IPS-NIHi7 (cell line): Measurements from ENCODE around the gene LHPP.

Experiments
- DNase-seq: peaks from one replicate; pipeline ENCODE4 v3.0.0; 2012; ENCODE audit warnings: mixed read lengths; ENCODE audit errors: extremely low spot score

Gene LHPP

DNA sequence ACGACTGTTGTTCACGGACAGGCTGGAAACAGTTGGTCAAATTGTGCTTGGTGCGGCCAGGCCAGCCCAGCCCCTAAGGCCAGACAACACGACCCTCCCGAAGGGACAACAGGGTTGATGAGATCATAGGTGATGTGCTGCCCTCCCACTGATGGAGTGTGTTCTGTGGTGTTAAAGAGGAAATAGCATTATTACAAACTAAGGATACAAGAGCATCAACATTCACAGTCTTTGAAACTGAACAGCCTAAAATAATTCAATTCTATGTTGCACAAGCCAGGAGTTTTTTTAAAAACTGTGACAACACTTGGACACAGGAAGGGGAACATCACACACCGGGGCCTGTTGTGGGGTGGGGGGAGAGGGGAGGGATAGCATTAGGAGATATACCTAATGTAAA lies 194.9 kb downstream of the LHPP start:
- no peak for DNase-seq

GRCh38 chr10:124657806-124658205 lies 196.2 kb downstream of the LHPP start:
- DNase-seq: no peak

DNA sequence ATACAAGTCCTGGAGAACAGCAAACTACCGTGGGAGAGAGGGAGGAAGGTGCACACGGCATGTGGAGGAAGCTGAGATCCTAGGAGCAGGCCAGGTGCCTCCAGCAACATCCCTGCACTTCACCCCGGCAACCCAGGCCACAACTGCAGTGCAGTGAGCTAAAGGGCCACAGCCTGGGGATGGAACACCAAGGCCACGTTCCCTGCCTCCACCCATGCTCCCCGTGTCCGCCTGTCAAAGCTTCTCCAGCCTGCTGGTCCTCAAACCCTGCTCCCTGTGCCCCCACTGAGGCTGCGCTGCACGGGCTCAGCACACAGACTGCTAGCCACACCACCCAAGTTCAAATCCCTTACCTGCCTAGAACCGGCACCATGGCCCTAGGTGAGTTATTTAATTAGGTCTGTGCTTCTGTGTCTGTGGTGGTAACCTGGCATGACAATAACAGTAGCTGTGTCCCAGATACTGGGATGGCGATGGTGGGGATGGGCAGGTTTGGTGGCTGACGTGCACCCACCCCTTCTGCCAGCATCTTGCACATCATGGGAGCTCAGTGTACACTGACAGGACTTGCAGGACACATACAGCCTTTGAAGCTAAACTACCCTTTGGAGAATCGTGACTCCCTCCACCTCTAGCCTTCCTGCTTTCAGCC lies 197.1 kb downstream of the LHPP start:
- DNase-seq: no peak

GRCh38 chr10:124659380-124659779 lies 197.8 kb downstream of the LHPP start:
- DNase-seq: no peak

GRCh38 chr10:124660404-124661125 lies 198.9 kb downstream of the LHPP start:
- DNase-seq: no peak

DNA sequence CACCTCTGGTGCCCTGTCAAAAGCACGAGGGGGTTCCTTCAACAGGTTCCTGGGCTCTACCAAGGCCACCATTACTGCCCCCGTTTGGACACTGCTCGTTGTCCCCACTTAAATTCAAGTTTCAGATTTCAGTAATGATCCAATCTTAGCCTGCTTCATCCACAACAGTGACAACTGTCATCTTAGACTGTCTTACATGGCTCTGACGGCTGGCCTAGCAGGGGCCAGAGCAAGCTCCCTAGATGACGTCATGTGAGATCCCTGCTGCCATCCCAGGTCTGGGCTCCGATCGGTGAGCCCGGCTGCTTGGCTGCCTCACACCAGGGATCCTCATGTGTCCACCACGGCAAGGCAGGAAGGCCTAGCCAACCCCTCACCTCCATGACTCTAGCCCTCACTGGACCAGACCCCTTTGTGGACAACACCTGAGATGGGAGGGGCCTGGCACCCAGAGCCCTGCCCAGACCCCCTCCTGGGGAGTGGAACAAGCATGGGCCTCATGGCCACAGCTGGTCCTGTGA lies 200.1 kb downstream of the LHPP start:
- DNase-seq: no peak

- DNase-seq: no peak
Observed at GRCh38 chr10:124663228-124663627, 201.6 kb downstream of the LHPP start.
